ENCODE results near the gene CCDC172.

DNA sequence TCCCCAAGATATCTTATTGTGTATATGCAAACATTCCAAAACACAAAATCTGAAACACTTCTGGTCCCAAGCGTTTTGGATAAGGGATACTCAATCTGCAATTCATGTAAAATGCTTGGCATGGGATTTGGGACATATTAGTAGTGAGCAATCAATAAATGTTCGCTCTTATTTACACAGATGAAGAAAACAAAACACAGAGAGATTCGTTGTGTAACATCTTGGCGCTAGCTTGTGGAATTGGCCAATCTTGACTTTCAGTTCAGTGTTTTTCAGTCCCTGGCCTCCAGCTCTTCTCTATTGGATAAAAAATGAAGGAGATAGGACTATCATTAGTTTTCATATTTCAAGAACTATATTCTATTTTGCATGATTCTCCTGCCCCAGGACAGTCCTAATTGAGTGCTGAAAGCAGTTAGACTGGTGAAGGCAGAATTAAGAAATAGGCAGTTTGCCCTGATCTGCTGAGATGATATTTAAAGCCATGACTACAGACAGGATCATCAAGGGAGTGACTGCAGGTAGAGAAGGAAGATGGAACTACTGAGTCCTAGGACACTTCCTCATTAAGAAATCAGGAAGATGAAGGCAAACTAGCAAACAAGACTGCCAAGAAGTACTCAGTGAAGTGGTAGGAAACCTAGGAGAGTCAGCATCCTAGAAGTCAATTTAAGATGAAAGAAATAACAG, 105.2 kb downstream of the CCDC172 start:
- TF ChIP-seq CTCF (conservative IDR thresholded peaks at IDR 0.05; ENCODE audit: low read depth, low read length) (no peak), EZH2 (IDR thresholded peaks at IDR 0.05; ENCODE audit: low read length, unreplicated experiment) (no peak)

Measured in PC-3 (cell line).